ENCODE data around the gene SPIB. TPM values are rescaled to one million over a fixed set of nuclear protein-coding genes. Genes with fewer than 3 reads are reported as not detected.
"Not testable (repeated sequence)": the region's sequence is repeated elsewhere in the genome, so short reads cannot be mapped to it uniquely, and the experiment has no call there.

Gene SPIB
- 0.72 TPM for total RNA-seq (ENCODE audit: insufficient read depth, low replicate concordance)

GRCh38 chr19:50418176-50419021 is at the start of gene SPIB:
SPIB (plus strand) TSS chr19:50418938; CDS start chr19:50418963, 25 bp downstream.
- DNase-seq (ENCODE audit: low spot score): no peak

- no peak for DNase-seq (ENCODE audit: low spot score)
Measured at GRCh38 chr19:50371914-50372475, 46.7 kb upstream of the SPIB start.

GRCh38 chr19:50376166-50377050 is 42.3 kb upstream of the SPIB start, which contains the start of gene NR1H2:
NR1H2 (plus strand) TSS chr19:50376457; CDS start chr19:50377606, 1,149 bp downstream.
- DNase-seq (ENCODE audit: low spot score): peak; percentile 98

GRCh38 chr19:50377051-50377461 is 41.7 kb upstream of the SPIB start:
- DNase-seq (ENCODE audit: low spot score): peak; percentile 29

- DNase-seq (ENCODE audit: low spot score): no peak
Measured at GRCh38 chr19:50377517-50377916, 41.2 kb upstream of the SPIB start.

GRCh38 chr19:50378169-50378862 is 40.4 kb upstream of the SPIB start:
- DNase-seq (ENCODE audit: low spot score): no peak

- no peak for DNase-seq (ENCODE audit: low spot score)
Measured at GRCh38 chr19:50378863-50379236, 39.9 kb upstream of the SPIB start.

- DNase-seq (ENCODE audit: low spot score): no peak
Measured at GRCh38 chr19:50379602-50380001, 39.1 kb upstream of the SPIB start.

- no peak for DNase-seq (ENCODE audit: low spot score)
Measured at GRCh38 chr19:50380137-50380536, 38.6 kb upstream of the SPIB start.

GRCh38 chr19:50380751-50381151 is 38.0 kb upstream of the SPIB start:
- no peak for DNase-seq (ENCODE audit: low spot score)

- DNase-seq (ENCODE audit: low spot score): no peak
Measured at GRCh38 chr19:50381881-50382729, 36.6 kb upstream of the SPIB start.

GRCh38 chr19:50383001-50383851 is 35.5 kb upstream of the SPIB start:
- DNase-seq (ENCODE audit: low spot score): no peak

GRCh38 chr19:50383852-50384684 is 34.7 kb upstream of the SPIB start, which contains the start of gene POLD1:
POLD1 (plus strand) TSS chr19:50384347; CDS start chr19:50398852, 14,505 bp downstream.
- peak; percentile 99 for DNase-seq (ENCODE audit: low spot score)

- no peak for DNase-seq (ENCODE audit: low spot score)
Measured at GRCh38 chr19:50384685-50385535, 33.8 kb upstream of the SPIB start.

GRCh38 chr19:50387176-50387867 is 31.4 kb upstream of the SPIB start:
- no peak for DNase-seq (ENCODE audit: low spot score)

GRCh38 chr19:50387868-50388245 is 30.9 kb upstream of the SPIB start:
- DNase-seq (ENCODE audit: low spot score): no peak

GRCh38 chr19:50390295-50390694 is 28.4 kb upstream of the SPIB start:
- DNase-seq (ENCODE audit: low spot score): not testable (repeated sequence)
